A673 (cell line): ENCODE results near the gene PHACTR3. TPM values are rescaled to one million over a fixed set of nuclear protein-coding genes. Genes with fewer than 3 reads are reported as not detected.

Experiments
- BruUV-seq: library from RNA; stranded (reverse); fragments of 400-500 nt; replicated peaks from 2 replicates; lab custom pipeline; 2021; lab: Mats Ljungman, UMichigan
- CTCF ChIA-PET: fragments of 300-600 bp; sonication (Branson Sonifier 250); formaldehyde crosslinking; loops from one replicate; lab custom pipeline; 2022; ENCODE audit warnings: antibody characterized with exemption; lab: Charles Lee
- POLR2A ChIA-PET: fragments of 300-600 bp; sonication (Branson Sonifier 250); formaldehyde crosslinking; loops from one replicate; lab custom pipeline; 2022; ENCODE audit warnings: antibody characterized with exemption; ENCODE audit not compliant: low non-redundant PET; lab: Charles Lee
- DNase-seq: peaks from one replicate; pipeline ENCODE4 v3.0.0-alpha.2; 2015; ENCODE audit warnings: low spot score
- H3K27ac ChIP-seq: fragments of 200-600 bp; sonication (generic); 2 replicates; pipeline ENCODE4 v1.5.1; 2016; ENCODE audit warnings: mixed run types, low read depth, mild to moderate bottlenecking, mixed read lengths, antibody characterized with exemption, low read length; ENCODE audit not compliant: poor library complexity, severe bottlenecking
- H3K27me3 ChIP-seq: fragments of 200-600 bp; sonication (generic); replicated peaks from 2 replicates; pipeline ENCODE4 v1.6.1; 2017; ENCODE audit warnings: mixed run types, low read depth, mild to moderate bottlenecking, mixed read lengths, antibody characterized with exemption, low read length; ENCODE audit not compliant: insufficient read depth, poor library complexity
- H3K36me3 ChIP-seq: fragments of 200-600 bp; sonication (generic); 2 replicates; pipeline ENCODE4 v1.6.1; 2016; ENCODE audit warnings: mixed run types, mild to moderate bottlenecking, mixed read lengths, antibody characterized with exemption, low read length; ENCODE audit not compliant: insufficient read depth, poor library complexity, severe bottlenecking
- H3K4me1 ChIP-seq: fragments of 200-600 bp; sonication (generic); 2 replicates; pipeline ENCODE4 v1.6.1; 2017; ENCODE audit warnings: mixed run types, mild to moderate bottlenecking, mixed read lengths, antibody characterized with exemption, low read length; ENCODE audit not compliant: insufficient read depth, poor library complexity, severe bottlenecking
- H3K4me3 ChIP-seq: fragments of 200-600 bp; sonication (generic); 2 replicates; pipeline ENCODE4 v1.5.1; 2016; ENCODE audit warnings: low read depth, mixed run types, mild to moderate bottlenecking, mixed read lengths, low read length; ENCODE audit not compliant: poor library complexity, severe bottlenecking
- H3K9me3 ChIP-seq: fragments of 200-600 bp; sonication (generic); 2 replicates; pipeline ENCODE4 v1.6.1; 2016; ENCODE audit warnings: mixed run types, low read depth, mild to moderate bottlenecking, mixed read lengths, antibody characterized with exemption, low read length; ENCODE audit not compliant: poor library complexity, severe bottlenecking
- CTCF ChIP-seq: fragments of 300-800, 200-600 bp; sonication (generic); conservative IDR thresholded peaks from 2 replicates; pipeline ENCODE4 v1.5.1; 2017; ENCODE audit warnings: low read depth, mild to moderate bottlenecking, antibody characterized with exemption, low read length, moderate library complexity, mixed read lengths
- EZH2 ChIP-seq: fragments of 200-600 bp; sonication (generic); IDR thresholded peaks from 2 replicates; pipeline ENCODE4 v1.6.1; 2017; ENCODE audit warnings: borderline replicate concordance, low read depth, mild to moderate bottlenecking, mixed read lengths, antibody characterized with exemption, low read length; ENCODE audit not compliant: poor library complexity, severe bottlenecking
- intact Hi-C: fragments of 100-400 bp; cut with micrococcal nuclease; formaldehyde crosslinking; loops from one replicate; pipeline ENCODE4 v1.10.0; 2022; ENCODE audit not compliant: unreplicated experiment
- total RNA-seq: library from RNA; stranded (reverse); gene quantifications from 2 replicates; pipeline ENCODE4 v1.2.3, GENCODE V29; 2021

PHACTR3 gene
- total RNA-seq, 1 experiment from 2014 or later = 0.17 TPM

GRCh38 chr20:59751075-59751711, 146.9 kb downstream of the PHACTR3 start:
- Histone ChIP-seq H3K27me3 (peaks cover 53% of the 10 kb centered on the region), H3K9me3 (no peaks in the 10 kb centered on the region), H3K4me3 (no peak overlapping the region), H3K4me1 (no peaks in the 10 kb centered on the region), H3K36me3 (no peaks in the 10 kb centered on the region), H3K27ac (no peak overlapping the region)
- intact Hi-C loops = loop anchor here (1.0 kb wide), 2 partner anchors 153 to 180 kb away; no protein-coding TSS in a partner anchor
- BruUV-seq = no TSS peak
- CTCF ChIA-PET = interaction anchor here (0.6 kb wide), 1 partner anchor 180 kb away, joined by 3 read pairs; no protein-coding TSS in a partner anchor
- TF ChIP-seq EZH2 (no peak), CTCF (peak; percentile 91)
- DNase-seq = peak; percentile 64
- POLR2A ChIA-PET = no interaction called here

DNA sequence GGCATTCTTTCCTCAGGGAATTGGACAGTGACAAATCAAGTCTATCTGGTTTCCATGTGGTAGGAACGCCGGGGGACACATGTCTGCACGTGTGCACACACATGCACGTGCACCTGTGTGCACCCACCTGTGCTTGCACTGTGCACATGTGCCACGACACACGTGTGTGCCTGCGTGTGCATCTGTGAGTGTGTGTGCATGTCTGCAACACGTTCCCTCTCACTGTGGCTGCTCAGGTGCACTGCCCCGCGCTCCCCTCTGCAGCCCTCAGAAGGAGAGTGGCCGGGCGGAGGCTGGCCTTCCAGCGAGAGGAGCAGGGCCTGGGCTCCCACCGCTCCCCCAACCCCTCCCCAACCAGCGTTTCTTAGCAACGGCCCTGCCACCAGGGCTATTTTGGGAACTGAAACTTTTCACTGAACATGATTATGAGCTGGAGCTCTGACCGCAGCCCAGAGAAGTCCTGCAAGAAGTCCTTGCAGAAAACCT, 147.8 kb downstream of the PHACTR3 start:
- DNase-seq = no peak
- no peaks in the 10 kb centered on the region for H3K9me3 ChIP-seq
- intact Hi-C loops = no loop called here
- ChIA-PET CTCF (interaction anchor here (0.9 kb wide), 1 partner anchor 180 kb away, joined by 4 read pairs; no protein-coding TSS in a partner anchor), POLR2A (no interaction called here)
- no peaks in the 10 kb centered on the region for H3K4me1 ChIP-seq
- no peak overlapping the region for H3K27ac ChIP-seq
- H3K4me3 ChIP-seq = no peak overlapping the region
- BruUV-seq = no TSS peak
- no peaks in the 10 kb centered on the region for H3K36me3 ChIP-seq
- TF ChIP-seq EZH2 (no peak), CTCF (no peak)
- H3K27me3 ChIP-seq = peaks cover 53% of the 10 kb centered on the region

DNA sequence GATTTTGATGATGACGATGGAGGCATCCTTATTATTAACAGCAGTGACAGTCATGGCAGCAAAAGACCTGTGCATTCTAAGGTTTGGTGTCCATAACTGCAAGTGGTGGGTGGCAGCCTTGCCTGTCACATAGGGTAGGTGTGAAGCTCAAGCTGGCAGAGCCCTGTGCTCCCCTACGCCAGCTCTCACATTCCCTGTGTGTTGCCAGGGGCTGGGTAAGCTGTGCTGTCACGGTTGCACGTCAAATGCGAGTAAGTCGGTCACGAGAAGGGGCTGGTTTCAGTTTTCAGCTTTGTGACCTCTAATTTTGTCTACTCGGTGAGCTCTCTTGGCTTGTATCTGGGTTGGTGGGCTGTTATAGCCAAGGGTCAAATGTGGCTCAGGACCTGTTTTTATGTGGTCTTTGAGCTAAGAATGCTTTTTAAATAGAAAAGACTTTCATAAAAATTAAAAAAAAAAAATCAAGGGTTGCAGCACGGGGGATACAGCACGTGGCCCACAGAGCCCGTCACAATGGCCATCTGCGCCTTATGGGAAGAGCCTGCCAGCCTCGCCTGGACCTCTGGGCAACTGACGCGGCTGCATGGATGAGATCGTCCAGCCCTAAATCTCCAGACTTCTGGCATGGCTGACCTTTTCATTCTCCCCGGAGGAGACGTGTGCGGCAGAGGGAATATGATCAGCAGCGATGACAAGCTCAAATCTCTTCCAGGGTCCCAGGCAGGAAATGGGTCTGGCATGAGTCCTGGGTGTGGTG, 148.5 kb downstream of the PHACTR3 start:
- CTCF ChIA-PET = interaction anchor here (0.9 kb wide), 1 partner anchor 181 kb away, joined by 4 read pairs; no protein-coding TSS in a partner anchor
- peaks cover 53% of the 10 kb centered on the region for H3K27me3 ChIP-seq
- no peaks in the 10 kb centered on the region for H3K9me3 ChIP-seq
- no peak for TF ChIP-seq EZH2
- no peak for TF ChIP-seq CTCF
- POLR2A ChIA-PET = no interaction called here
- intact Hi-C loops = no loop called here
- BruUV-seq = no TSS peak
- no peak overlapping the region for H3K27ac ChIP-seq
- no peak overlapping the region for H3K4me3 ChIP-seq
- DNase-seq = no peak
- no peaks in the 10 kb centered on the region for H3K36me3 ChIP-seq
- no peaks in the 10 kb centered on the region for H3K4me1 ChIP-seq
